HG03139 (cell line): ENCODE data around the gene CDK11B.

Experiments used
- ATAC-seq: cut with Tn5 transposase; IDR thresholded peaks from one replicate; pipeline ENCODE4 v1.9.1; 2021; ENCODE audit not compliant: unreplicated experiment

CDK11B gene

DNA sequence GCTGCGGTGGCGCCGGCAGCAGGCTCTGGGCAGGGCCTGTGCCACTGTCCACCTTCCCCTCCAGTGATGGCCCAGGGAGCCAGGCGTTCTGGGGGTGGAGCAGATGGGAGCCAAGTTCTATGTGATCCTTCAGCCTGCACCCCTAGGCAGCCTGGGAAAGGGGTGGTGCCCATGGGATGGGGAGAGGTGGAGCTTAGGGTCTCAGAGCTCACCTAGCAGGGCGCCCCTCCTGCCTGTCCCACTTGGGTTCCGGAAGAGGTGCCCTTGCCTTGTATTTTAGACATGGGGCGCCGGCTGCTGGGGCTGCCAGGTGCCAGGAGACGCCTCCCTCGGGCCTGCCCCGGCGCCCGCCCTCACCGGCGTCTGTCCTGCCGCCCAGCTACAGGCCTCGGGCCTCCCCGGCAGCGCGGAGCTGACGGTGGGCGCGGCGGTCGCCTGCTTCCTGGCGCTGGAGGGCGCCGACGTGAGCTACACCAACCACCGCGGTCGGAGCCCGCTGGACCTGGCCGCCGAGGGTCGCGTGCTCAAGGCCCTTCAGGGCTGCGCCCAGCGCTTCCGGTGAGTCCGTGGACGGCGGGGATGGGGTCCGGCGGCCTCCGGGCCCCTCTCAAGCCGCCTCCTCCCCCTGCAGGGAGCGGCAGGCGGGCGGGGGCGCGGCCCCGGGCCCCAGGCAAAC lies 29.9 kb downstream of the CDK11B start:
- ATAC-seq: no peak

GRCh38 chr1:1627829-1628753 lies 30.7 kb downstream of the CDK11B start:
- no peak for ATAC-seq

GRCh38 chr1:1627261-1627828 lies 31.5 kb downstream of the CDK11B start:
- ATAC-seq: no peak

GRCh38 chr1:1626207-1627141 lies 32.3 kb downstream of the CDK11B start:
- no peak for ATAC-seq

GRCh38 chr1:1625824-1626206 lies 33.0 kb downstream of the CDK11B start:
- no peak for ATAC-seq

DNA sequence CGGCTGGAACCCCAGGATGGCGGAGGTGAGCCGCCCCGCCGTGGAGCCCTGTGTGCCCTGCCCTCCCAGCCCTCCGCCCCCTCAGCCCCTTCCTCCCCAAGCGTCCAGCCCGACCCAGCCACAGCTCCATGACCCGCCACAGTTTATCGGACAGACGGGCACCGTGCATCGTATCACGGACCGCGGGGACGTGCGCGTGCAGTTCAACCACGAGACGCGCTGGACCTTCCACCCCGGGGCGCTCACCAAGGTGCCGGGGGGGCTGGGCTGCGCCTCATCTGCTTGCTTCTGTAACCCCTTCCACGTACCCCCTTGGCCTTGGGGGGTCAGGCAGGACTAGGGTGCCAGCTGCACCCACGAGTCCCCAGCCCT lies 33.4 kb downstream of the CDK11B start:
- no peak for ATAC-seq

DNA sequence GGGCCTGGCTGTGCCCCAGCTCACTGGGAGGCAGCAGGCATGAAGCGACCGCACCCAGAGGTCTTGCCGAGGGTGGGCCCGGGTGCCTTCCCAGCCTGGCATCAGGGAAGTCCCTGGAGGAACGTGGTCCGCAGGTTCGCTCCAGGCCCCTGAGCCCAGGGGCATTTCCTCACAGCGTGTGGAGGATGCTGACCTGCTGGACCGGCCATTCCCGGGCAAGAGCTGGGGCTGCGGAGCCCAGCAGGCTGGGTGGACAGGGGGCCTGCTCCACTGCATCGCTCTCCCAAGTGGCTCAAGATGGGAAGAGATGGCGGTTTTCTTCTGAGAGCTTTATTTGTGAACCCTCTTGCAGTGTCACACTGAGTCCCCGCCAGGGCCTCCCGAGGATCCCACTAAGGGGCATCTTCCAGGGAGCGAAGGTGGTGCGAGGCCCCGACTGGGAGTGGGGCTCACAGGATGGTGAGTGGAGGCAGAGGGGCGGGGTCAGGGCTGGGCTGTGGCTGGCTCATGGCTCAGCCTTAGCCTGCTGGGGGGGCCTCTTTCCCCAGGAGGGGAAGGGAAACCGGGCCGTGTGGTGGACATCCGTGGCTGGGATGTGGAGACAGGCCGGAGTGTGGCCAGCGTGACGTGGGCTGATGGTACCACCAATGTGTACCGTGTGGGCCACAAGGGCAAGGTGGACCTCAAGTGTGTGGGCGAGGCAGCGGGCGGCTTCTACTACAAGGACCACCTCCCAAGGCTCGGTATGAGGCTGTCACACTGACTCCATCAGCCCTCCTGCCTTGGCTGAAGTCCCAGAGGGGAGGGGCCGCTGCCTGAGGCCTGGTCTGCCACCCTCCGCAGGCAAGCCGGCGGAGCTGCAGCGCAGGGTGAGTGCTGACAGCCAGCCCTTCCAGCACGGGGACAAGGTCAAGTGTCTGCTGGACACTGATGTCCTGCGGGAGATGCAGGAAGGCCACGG lies 34.1 kb downstream of the CDK11B start:
- no peak for ATAC-seq

GRCh38 chr1:1623631-1624442 lies 35.0 kb downstream of the CDK11B start:
- ATAC-seq: no peak

DNA sequence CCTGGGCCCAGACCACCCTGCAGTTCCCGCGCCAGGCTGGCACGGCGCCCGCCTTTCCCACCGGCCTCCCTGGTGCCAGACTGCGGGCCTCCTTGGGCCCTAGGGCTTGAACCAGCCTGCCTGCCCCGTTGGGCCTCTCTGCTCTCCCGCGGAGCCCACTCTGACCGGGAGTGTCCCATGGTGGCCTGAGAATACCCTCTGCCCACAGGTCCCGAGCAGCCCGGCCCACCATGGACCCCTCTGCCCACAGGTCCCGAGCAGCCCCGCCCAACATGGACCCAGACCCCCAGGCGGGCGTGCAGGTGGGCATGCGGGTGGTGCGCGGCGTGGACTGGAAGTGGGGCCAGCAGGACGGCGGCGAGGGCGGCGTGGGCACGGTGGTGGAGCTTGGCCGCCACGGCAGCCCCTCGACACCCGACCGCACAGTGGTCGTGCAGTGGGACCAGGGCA lies 35.6 kb downstream of the CDK11B start:
- ATAC-seq: no peak

- ATAC-seq: no peak
These were observed 36.1 kb downstream of the CDK11B start for GRCh38 chr1:1622788-1623094.

- no peak for ATAC-seq
These were observed 36.6 kb downstream of the CDK11B start for GRCh38 chr1:1622010-1622787.

GRCh38 chr1:1621173-1622009 lies 37.4 kb downstream of the CDK11B start:
- ATAC-seq: no peak

DNA sequence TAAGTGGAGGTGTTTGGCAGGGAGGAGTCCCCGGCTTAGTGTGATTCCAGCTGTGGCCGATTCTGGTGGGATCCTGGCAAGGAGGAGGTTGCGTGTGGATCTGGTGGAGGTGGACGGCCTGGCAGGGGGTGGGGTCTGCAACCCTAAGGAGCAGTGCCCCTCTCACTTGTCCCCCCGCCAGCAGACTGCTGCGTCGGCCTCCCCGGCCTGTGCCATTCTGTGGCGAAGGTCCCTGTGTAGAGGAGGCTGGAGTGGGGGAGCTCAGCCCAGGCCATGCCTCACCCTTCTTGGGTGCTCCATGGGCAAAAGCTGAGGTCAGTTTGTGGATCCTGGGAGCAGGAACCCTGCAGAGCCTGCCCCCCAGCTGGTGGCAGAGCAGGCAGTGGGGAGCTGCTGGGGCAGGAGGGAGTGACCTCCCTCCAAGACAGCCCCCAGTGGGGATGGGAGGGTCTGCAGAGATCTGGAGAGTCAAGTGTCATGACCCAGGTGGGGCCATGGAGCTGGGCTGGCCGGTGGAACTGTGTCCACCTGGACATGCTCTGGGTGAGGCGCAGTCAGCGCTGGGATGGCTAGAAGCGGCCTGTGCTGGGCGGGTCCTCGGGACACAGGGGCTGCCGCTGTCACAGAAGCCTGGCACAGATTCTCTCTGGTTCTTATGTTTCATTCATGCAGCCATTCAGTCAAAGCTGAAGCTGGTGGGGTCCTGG lies 38.2 kb downstream of the CDK11B start:
- ATAC-seq: no peak

GRCh38 chr1:1619917-1620361 lies 38.9 kb downstream of the CDK11B start:
- ATAC-seq: no peak

DNA sequence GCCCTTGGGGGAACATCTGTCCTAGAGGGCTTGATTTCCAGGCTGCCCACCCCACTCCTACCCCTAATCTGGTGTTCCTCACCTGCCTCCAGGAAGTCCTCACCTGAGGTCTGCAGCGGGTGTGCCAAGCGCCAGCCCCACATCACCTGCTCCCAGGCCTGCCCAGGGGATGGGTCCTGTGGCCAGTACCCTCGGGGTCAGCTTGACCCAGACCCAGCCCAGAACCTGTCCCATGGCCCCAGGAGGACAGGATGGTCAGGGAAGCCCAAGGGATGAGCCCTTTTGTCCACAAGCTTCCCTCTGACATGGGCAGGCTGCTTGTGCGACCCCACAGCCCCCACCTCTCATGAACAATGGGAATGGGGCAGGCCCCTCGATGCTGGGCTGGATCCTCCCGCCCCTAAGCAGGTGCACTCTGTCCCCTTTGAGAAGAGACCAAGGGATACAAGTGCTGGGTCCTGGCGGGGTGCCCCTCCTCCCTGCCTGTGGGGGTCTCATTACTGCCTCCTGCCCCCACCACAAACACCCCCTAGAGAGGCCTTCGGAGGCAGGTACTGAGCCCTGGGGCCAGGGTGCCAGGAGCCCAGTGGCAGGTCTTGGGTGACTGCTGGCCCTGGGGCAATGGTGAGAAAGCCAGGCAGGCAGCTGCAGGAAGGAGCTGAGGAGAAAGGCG lies 40.3 kb downstream of the CDK11B start:
- ATAC-seq: no peak

DNA sequence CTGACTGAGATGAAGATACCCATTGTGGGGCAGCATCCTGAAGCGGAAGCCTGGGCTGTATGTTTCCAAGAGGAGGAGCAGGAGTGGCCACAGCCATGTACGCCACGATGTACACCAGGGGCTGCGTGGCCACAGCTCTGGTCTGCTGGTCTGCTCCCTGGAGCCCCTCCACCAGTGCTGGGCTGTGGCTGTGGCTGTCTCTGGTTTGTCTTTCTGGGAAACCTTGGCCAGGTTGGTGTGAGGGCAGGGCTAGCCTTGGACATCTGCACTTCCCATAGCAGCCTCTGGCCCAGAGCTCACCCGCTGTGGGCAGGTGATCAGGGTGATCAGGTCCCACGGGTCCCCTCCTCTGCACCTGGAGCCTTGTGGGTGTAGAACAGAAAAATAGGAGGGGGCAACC lies 40.9 kb downstream of the CDK11B start:
- ATAC-seq: no peak
